Ammon's horn (tissue), 1 donor: ENCODE results near the gene NEDD9.

Source experiments
- DNase-seq: peaks from one replicate; pipeline ENCODE4 v3.0.0-alpha.2; 2016; ENCODE audit warnings: low spot score

NEDD9 gene

GRCh38 chr6:11179419-11180202, 52.9 kb downstream of the NEDD9 start:
- no peak for DNase-seq

GRCh38 chr6:11179088-11179418, 53.4 kb downstream of the NEDD9 start:
- no peak for DNase-seq

GRCh38 chr6:11177271-11177670, 55.2 kb downstream of the NEDD9 start:
- no peak for DNase-seq

DNA sequence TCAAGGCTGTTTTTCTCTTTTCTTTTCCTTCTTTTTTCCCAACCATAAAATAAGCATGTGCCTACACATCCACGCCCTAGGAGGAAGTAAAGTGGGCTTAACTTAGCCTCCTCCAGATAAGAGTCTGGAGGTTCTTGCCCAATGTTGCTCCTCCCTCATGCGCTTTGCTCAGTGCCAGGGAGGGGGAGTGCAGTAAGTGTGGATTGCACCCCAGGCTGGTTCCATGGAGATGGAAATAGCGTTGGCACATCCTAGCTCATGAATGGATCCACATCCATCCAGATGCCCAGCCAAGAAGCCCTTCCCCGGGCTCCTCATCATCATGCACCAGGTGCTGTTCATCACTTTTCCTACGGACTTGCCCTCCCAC, 58.2 kb downstream of the NEDD9 start:
- DNase-seq: no peak

GRCh38 chr6:11172501-11173327, 59.8 kb downstream of the NEDD9 start:
- DNase-seq: peak; percentile 70

GRCh38 chr6:11171952-11172351, 60.5 kb downstream of the NEDD9 start:
- no peak for DNase-seq

DNA sequence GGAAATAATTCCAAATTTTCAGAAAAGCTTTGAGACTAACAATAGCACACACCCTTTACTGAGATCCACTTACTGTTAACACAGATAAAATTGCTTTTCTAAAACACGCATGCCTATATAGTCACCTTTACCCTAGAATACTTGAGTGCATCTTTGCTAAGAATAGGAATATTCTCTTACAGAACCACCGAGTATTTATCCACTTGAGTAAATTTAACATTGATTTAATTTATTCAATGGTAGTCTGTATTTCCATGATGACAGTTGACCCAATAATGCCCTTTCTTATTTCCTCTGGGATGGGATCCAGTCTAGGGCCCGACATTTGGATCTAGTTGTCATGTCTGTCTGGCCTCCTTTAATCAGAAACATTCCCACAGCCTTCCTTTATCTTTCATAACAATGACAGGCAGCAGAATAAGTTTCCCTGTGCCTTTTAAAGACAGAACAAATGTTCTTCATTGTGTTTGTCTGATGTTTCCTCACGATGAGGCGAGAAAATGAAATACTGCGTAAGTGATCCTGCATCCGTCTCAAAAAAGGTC, 64.3 kb downstream of the NEDD9 start:
- no peak for DNase-seq

- no peak for DNase-seq
Measured at GRCh38 chr6:11166948-11167347, 65.5 kb downstream of the NEDD9 start.

GRCh38 chr6:11164717-11165646, 67.5 kb downstream of the NEDD9 start:
- DNase-seq: no peak

DNA sequence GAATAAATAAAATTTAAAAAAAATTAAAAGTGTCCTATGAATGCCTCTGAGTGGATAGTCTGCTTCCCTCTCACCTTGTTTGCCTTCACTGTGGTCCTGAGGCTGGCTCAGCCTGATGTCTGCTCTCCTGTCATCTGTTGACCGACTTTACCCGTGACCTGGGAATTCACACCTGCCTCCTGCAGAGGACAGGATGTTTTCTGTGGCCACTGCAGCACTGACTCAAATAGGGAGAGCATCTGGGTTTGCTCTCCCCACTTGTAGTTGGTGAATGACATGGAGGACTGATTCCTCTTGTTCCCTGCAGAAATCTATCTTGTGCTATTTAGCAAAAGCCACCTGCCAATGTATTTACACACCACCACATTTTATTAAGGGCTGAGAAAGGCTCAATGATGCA, 68.5 kb downstream of the NEDD9 start:
- DNase-seq: no peak

DNA sequence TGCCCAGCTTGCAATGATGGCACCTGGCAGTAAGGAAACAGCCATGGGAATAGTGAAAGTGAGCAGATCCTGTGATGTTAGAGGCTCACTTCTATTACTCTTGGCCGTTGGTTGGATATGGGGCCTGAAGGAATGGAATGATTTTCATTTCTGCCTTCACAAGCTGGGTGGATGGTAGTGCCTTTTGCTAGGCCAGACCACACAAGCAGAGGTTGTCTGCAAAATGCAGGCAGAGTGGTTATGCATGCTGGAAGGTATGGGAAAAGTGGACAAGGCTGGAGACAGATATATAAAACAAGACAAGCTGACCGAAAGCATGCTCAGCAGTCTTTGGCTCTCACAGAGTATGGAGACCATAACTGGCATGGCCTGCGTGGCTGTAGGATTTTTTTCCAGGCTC, 70.2 kb downstream of the NEDD9 start:
- DNase-seq: no peak

- DNase-seq: peak; percentile 86
Measured at GRCh38 chr6:11161031-11161956, 71.2 kb downstream of the NEDD9 start.

- DNase-seq: no peak
Measured at GRCh38 chr6:11160199-11160598, 72.3 kb downstream of the NEDD9 start.

- no peak for DNase-seq
Measured at GRCh38 chr6:11155589-11155988, 76.9 kb downstream of the NEDD9 start.

DNA sequence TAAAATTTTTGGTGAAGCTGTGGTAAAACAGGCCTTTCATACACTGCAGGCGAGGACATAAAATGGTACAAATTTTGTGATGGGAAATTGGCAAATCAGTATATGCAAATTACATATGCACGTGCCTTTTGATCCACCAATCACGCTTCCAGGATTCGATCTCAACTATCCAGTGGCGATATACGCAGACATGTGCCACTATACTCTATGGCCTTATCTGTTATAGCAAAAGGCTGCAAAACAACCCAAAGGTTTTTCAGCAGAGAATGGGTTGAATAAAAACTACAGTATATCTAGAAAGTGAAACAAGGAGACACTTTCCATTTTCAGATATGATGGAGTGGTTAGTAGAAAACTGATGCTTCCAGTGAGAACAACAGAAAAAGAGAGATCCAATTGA, 79.0 kb downstream of the NEDD9 start:
- DNase-seq: no peak

DNA sequence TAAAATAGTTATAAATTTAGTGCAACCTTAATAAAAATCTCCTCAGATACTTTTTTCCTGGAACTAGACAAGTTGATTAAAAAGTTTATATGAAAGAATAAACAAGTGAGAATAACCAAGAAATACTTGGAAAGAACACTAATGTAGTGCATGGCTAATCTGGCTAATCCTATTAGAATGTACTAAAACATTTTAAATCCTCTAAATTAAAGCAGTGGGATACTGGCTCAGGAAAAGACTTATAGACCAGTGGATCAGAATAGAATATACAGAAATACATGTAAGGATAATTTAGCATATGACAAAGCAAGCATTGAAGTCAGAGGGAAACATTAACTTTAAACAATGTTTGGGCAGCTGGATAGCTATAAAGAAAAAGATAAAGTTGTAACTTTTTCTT, 79.9 kb downstream of the NEDD9 start:
- DNase-seq: no peak

DNA sequence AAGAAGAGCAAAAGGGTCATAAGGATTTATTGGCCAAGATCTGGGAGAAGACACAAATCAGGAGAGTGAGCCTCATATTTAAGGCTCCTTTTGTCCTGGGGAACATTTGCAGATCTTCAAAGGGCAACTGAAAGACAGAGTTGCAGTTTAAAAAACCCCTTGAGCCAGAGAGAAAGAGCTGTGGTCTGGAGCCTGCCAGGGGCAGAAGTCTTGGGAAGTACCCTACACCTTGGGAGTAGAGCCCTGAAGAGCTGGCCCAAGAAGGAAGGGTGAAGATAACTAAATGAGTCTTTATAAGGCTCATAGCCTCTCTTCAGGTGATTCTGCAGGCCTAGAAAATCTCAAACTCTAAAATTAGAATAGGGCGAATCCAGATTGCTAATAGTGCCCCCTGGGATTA, 81.0 kb downstream of the NEDD9 start:
- no peak for DNase-seq

- DNase-seq: no peak
Measured at GRCh38 chr6:11149551-11149950, 82.9 kb downstream of the NEDD9 start.

DNA sequence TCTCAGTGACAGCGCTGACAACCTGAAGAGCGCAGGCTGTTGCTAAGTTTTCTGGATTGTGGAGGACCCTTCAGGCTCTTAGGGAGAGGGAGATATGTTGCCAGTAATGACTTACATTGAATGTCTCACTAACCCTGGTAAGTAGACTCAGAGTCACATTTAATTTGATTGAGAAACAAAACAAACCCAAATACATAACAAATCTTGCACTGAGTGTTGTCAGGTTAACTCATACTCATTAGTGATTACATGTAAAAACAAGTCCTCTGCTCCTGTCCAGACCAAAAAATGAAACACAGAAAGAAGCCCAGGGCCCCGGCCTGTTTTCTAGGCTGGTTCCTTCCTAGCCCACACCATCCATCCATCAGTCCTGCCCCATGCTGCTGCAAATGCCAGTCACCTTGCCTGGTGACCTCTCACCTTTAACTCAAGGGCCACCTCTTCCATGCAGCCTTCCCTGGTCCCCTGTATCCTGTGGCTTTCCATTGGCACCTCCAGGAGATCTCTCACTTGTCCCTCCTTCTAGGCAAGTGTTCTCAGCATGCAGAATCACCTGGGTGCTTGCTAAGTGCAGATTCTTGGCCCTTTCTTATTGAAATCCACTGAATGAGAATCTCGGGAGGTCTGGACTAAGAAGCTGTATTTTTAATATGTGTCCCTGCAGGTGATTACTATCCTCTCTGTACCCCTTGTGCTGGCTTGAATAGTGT, 86.2 kb downstream of the NEDD9 start:
- no peak for DNase-seq

DNA sequence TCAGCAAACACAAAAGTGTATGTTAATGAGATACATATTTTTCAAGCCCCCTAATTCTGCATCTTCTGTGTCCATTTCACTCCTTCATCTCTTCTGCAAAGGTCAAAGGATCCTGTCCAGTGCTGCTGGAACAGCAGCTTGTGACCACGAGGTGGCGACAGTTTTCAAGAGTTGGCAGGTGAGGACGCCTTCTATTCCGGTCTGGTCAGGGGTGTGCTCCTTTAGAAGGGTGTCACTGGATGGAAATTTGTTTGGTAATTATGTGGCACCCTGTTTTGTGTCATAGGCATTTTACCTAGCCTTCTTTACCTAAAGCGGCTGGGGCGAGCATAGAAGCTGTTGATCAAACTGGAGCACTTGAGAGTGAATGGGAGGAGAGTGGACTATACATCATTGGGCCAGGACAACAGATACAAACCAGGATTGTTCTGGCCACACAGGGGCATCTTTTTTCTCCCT, 88.0 kb downstream of the NEDD9 start:
- DNase-seq: peak; percentile 89
